HG03457 (cell line): ENCODE data around the gene PIGN.

Source experiments
- ATAC-seq: cut with Tn5 transposase; IDR thresholded peaks from one replicate; pipeline ENCODE4 v1.9.1; 2021; ENCODE audit warnings: moderate number of reproducible peaks; ENCODE audit not compliant: unreplicated experiment

The PIGN gene

GRCh38 chr18:62023536-62023935 lies 163.3 kb downstream of the PIGN start:
- ATAC-seq: no peak

- no peak for ATAC-seq
Measured at GRCh38 chr18:62018759-62019041, 168.2 kb downstream of the PIGN start.

- ATAC-seq: no peak
Measured at GRCh38 chr18:62018034-62018758, 168.7 kb downstream of the PIGN start.

- no peak for ATAC-seq
Measured at GRCh38 chr18:62017618-62018017, 169.2 kb downstream of the PIGN start.

GRCh38 chr18:62011416-62011815 lies 175.4 kb downstream of the PIGN start:
- ATAC-seq: no peak

GRCh38 chr18:62009521-62009920 lies 177.3 kb downstream of the PIGN start:
- ATAC-seq: no peak

GRCh38 chr18:62001396-62001795 lies 185.5 kb downstream of the PIGN start:
- ATAC-seq: no peak

GRCh38 chr18:61998957-61999356 lies 187.9 kb downstream of the PIGN start:
- no peak for ATAC-seq

- no peak for ATAC-seq
Measured at GRCh38 chr18:61998335-61998734, 188.5 kb downstream of the PIGN start.

GRCh38 chr18:61995618-61996017 lies 191.2 kb downstream of the PIGN start:
- ATAC-seq: no peak

GRCh38 chr18:61993831-61994230 lies 193.0 kb downstream of the PIGN start:
- no peak for ATAC-seq

- no peak for ATAC-seq
Measured at GRCh38 chr18:61992923-61993322, 193.9 kb downstream of the PIGN start.

GRCh38 chr18:61992285-61992684 lies 194.6 kb downstream of the PIGN start:
- ATAC-seq: no peak

- ATAC-seq: no peak
Measured at GRCh38 chr18:61991836-61992235, 195.0 kb downstream of the PIGN start.

- no peak for ATAC-seq
Measured at GRCh38 chr18:61991201-61991600, 195.7 kb downstream of the PIGN start.
